Measurements from ENCODE around the gene UCK2.

The UCK2 gene

DNA sequence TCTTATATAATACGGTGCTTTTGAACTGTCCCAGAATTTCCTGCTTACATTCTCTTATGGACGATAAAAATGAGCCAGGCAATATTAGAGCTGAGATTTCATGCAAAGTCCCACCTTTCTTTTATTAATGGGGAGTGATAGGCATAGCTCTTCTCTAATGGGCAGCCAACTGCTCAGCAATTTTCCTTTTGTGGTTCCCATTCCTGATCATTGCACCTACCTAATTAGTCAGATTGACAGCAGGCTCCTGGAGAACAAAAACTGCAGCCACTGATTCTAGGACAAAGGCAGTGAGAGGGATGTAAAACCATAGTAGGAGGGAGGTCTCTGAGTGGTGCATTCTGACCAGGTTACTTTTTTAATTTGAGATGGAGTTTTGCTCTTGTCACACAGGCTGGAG lies 110.4 kb downstream of the UCK2 start:
- DNase-seq (ENCODE audit: low read depth), result no peak

DNA sequence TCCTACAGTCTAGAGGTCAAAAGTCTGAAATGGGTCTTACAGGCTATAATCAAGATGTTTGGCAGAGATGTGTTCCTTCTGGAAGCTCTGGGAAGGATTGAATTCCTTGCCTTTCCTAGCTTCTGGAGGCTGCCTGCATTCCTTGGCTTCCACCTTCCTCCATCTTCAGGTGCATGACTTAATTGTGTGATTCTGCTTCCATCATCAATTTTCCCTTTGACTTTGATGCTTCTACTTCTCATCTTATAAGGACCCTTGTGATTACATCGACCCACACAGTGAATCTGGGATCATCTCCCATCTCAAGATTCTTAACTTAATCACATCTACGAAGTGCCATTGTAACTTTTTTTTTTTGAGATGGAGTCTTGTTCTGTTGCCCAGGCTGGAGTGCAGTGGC lies 111.4 kb downstream of the UCK2 start:
- no peak for DNase-seq (ENCODE audit: low read depth)

DNA sequence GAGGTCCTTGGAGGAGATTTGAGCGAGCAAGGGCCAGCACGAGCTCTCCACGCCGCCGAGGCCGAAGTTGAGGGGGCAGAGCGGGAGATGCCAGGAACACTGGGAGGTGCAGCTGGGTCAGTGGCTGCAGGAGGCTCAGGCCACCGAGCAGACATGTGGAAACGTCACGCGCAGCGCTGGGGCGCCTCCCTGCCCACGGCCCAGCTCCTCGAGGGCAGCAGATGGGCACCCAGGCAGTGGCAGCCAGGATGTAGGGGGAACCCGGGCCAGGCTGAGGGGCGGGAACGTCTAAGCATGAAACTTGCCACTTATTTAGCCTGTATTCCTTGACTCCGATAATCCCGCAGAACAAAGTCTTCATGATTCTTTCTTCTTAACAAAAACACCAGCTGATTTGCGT lies 114.1 kb downstream of the UCK2 start:
- DNase-seq (ENCODE audit: low read depth), result no peak

DNA sequence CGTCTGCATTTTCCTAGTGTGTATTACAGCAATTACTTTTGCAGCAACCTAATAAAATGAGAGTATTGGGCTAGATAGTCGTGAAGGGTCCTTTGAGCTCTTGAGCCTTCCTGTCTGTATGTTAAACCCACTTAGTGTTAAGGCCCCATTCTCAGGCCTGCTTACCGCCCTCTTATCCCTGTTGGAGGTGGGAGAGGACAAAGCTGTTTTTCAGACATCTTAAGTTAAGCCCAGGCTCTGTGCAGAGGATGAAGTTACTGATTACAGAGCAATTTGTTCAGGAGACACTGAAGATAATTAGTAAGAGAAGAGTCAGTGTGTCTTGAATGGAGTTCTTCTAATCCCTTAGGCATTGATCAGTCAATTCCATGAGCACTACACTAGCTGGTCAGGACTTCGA lies 114.6 kb downstream of the UCK2 start:
- no peak for DNase-seq (ENCODE audit: low read depth)

DNA sequence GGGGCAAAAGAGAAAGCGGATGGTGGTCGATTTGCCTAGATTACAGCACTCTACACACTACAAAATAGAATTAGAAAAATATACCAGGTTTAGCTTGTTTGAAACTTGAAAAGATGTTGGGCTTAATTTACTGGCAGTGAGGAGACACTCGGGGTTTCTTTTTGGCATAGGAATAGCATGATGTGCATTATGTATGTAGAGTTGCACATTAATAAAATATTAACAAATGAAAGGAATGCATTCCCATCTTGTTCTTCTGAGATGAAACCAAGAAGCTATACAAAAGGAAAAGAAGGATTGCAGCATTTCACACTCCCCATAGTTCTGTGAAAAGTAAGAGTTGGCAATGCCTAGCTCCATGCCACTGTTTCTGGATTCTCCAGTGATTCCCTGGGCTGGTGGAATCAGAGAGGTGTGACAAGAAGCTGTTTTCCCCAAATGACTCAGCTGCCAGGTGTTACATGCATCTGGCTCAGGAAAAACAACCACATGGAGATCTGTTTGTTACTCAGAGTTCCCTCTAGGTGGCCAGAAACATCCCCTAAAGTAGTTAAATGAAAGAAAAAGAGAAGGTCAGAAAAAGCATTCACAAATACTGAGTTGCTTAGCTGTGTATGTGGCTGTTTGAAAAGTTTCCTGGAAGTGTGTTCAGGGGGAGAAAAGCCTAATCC lies 115.6 kb downstream of the UCK2 start:
- DNase-seq (ENCODE audit: low read depth), result no peak

DNA sequence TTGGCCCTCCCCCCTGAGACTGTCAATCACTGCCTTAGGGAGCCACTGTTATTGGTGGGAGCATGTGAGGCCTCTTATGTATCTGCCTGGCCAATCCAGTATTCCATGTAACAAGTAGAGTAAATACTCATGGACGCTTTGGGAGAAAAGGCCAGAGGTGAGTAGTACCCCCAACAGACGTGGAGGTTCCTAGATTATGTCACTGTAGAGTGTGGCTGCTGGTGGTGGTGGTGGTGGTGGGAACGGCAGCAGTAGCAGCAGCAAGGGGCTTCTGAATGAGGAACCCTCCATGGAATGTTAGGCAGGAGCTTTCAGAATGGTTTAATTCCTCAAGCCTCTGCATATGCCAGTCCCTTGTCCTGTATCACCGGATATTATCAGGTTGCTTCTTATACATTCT lies 118.5 kb downstream of the UCK2 start:
- no peak for DNase-seq (ENCODE audit: low read depth)

DNA sequence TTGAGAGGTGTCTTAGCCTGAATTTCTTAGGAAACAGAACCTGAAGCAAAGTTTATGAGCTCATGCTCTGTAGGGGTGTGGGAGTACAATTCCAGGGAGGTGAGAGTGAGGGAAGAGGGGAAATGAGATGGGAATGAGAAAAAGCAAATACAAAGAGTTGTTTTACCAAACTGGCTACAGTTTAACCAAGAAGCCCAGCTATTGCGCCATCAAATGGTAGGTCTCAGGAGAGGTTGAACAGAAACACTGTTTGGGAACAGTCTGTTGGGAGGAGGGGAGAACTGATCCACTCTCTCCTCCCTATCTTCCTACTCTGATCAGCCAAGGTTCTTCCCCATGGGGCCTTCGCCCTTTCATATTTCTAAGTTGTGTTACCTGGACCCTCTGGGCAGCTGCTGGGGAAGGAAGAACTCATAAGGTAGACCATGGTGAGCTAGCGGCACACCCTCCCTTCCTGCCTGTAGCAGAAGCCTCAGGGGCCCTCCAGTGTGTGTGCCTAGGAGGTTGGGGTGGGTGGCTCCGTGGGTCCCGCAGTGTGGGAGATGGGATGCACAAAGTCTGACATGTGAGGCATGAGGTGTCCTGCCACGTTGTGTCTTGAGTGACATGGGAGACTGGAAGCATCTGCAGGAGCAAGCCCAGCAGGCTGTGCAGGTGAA lies 120.5 kb downstream of the UCK2 start:
- no peak for DNase-seq (ENCODE audit: low read depth)

DNA sequence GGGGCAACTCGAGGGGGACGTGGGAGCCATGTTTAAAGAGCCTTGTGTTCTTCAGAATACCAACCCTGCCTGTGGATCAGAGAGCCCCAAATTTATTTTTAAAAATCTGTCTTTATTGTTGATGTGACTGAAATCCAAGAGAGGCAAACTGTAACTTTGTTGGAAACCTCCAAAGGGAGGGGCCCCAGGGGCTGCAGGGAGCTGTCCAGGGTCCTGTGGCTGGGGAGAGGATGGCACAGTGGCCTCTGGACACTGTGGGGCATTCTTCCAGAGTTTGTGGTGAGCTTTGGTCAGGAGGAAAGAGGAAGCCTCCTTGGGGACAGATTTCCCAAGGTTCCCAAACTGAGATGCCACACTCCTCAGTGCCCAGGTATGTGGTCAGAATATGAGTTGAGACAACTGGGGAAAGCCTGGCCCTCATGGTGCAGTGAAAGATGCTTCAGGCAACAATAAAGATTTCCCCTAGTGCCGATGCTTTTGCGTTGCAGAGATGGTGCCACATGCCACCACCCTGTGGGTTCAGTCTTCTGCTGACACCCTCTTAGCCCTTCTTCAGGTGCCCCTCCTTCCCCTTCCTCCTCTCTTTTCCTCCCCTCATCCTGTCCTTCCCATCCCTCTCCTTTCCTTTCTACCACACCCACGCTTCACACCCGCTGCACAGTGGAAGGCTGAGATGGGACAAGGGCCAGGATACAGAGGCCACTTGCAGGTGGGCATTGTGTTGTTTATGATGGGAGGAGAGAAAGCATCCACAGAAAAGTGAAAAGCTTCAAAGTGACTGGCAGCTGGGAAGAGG lies 122.1 kb downstream of the UCK2 start:
- DNase-seq (ENCODE audit: low read depth), result no peak

DNA sequence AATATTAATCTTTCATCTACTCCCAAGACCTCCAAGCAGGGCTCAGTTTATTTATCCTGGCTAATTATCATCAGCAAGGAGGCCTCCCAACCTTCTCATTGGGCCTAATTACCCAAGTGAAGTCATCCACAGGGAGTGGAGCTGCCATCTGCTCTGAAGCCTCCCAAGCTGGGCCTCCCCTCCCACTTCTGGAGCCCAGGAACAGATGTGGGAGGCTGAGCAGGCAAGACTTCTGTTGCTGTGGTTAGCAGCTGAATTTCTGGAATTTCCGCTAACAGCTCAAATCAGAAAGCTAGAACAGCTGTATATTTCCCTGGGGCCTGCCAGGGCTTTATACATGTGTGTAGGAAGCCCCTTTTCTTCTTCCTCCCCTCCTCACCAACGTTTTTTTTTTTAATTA lies 127.5 kb downstream of the UCK2 start:
- DNase-seq (ENCODE audit: low read depth), result no peak

DNA sequence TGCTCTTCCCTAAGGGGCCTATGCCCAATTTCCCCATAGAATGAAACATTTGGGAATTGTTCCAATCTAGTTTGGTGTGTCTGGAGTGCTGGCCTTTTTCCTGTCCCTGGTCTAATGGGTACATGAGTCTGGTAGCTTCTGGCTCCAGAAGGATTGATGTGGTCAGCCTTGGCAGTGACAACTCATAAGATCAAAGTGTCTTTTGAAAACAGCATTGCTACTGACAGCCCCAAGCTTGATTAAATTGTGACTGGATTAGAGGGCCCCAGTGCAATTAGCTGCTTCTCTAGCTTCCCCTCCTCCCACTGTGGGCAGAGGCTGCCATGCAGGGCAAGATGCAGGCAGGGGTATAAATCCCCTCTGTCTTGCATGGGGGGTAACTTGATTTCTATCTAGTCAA lies 130.9 kb downstream of the UCK2 start:
- no peak for DNase-seq (ENCODE audit: low read depth)

DNA sequence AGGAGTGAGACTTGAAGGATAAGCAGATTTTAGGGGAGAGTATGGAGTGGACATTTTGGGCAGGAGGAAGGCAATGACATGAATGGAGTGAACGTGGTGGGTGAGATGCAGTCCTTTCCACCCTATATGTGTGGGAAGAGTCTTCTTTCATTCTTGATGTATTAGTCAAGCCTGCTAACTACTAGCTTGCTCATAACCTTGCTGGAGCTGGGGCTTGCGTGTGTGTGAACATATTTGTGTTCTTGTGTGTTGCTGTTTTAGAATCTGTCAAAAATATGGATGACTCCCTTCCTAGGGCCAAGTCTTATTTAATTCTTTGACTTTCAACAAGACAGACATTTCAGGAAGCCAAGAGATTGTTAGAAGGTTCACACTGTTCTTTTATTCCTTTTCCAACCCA lies 132.7 kb downstream of the UCK2 start:
- DNase-seq (ENCODE audit: low read depth), result no peak

DNA sequence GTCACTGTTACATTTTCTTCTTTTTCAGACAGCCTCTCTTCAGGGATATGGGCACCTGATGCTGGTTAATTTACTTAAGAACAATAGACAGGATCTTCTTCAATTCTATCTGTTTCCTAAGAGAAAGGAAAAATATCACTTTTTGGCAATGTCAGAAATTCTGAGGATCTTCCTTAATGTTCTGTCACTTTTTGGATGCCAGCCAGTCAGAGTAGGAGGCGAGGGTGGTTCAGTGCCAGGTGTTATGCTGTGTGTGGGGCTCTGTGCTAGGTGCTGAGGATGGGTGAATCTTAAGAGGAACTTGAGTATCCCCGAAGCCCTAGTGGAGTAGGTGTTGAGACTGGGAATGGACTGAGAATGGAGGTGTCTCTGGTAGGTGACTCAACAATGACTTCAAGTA lies 133.5 kb downstream of the UCK2 start:
- DNase-seq (ENCODE audit: low read depth), result no peak

All from T-helper 22 cell (primary cell).